ENCODE measurements around the gene TNIK.

Gene TNIK

DNA sequence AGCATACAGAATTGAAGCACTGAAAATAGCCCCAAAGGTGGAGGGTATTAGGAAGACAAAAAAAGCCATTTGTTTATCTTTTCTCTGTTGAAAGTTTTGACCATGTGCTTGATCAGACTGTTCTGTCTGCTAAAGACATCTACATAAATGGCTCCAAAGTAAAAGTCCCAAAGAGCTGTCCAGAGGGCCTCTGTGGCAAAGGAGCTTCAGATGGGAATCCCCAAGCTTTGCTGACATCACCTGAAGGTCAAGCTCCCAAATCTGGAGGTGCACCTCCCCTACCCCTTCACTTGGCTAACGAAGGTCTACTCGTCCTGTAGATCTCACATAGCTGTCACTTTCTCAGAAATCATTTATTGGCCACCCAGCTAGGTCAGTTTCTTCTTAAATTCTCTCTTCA is 239.1 kb downstream of the TNIK start:
- TF ChIP-seq, protein P1, sequence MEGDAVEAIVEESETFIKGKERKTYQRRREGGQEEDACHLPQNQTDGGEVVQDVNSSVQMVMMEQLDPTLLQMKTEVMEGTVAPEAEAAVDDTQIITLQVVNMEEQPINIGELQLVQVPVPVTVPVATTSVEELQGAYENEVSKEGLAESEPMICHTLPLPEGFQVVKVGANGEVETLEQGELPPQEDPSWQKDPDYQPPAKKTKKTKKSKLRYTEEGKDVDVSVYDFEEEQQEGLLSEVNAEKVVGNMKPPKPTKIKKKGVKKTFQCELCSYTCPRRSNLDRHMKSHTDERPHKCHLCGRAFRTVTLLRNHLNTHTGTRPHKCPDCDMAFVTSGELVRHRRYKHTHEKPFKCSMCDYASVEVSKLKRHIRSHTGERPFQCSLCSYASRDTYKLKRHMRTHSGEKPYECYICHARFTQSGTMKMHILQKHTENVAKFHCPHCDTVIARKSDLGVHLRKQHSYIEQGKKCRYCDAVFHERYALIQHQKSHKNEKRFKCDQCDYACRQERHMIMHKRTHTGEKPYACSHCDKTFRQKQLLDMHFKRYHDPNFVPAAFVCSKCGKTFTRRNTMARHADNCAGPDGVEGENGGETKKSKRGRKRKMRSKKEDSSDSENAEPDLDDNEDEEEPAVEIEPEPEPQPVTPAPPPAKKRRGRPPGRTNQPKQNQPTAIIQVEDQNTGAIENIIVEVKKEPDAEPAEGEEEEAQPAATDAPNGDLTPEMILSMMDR (IDR thresholded peaks at IDR 0.05; ENCODE audit: low read depth, low read length), result no peak
- DNase-seq (ENCODE audit: extremely low read depth, low read depth), result no peak

DNA sequence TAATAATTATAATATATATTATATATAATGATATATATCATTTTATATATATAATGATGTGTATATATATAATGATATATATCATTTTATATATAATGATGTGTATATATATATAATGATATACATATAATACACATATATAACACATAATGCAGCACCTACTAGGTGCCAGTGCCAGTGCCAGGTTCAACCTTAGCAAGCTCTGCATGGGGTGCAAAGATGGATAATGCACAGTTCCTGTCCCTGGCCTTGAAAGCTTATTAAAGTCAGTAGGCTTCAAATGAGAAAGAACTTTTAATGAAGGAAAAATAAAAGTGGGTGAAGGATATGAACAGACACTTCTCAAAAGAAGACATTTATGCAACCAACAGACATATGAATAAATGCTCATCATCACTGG is 240.9 kb downstream of the TNIK start:
- TF ChIP-seq, protein P1 (IDR thresholded peaks at IDR 0.05; ENCODE audit: low read depth, low read length), result no peak
- no peak for DNase-seq (ENCODE audit: extremely low read depth, low read depth)

GRCh38 chr3:171218069-171218468 is 242.1 kb downstream of the TNIK start:
- TF ChIP-seq, protein P1 (IDR thresholded peaks at IDR 0.05; ENCODE audit: low read depth, low read length), result no peak

GRCh38 chr3:171213907-171214306 is 246.3 kb downstream of the TNIK start:
- TF ChIP-seq, protein P1 (IDR thresholded peaks at IDR 0.05; ENCODE audit: low read depth, low read length), result no peak
- DNase-seq (ENCODE audit: extremely low read depth, low read depth), result no peak

More at GRCh38 chr3:171218069-171218468, 242.1 kb downstream of the TNIK start:
- DNase-seq (ENCODE audit: extremely low read depth, low read depth), result no peak

DNA sequence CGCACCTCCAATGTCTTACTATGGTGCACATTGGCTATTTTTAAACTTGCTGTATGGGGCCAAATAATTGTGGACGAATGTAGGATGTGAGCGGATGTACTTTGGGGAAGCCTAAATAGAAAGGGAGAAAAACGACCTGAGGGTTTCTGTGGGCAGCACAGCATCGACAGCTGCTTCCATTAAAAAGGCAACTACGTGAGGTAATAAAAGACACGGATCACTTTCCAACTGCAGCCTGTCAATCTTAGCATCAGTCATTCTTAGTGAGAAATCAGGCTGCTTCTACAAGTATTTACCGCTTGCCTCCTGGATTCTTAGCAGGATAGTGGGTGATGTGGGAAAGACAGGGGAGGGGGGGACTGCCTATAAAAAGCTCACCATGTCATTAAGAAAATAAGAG is 247.0 kb downstream of the TNIK start:
- DNase-seq (ENCODE audit: extremely low read depth, low read depth), result no peak
- TF ChIP-seq, protein P1 (IDR thresholded peaks at IDR 0.05; ENCODE audit: low read depth, low read length), result no peak

DNA sequence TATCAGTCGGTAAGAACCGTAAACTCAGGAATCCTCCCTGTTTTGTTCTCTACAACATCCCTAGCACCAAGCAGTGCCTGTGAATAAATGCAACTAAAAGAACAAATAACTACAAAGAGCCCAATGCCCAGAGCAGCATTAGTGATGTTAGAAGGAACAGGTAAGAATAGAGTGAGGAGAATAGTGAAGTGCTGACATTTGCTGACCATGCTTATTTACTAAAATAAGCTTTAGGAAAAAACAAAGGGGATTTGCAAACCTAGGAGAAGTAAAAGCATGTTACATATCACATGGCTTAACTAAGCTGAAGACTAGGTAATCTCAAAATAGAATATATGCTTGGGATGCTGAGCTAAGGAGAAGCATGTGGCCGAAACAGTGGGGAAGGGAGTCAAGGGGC is 247.6 kb downstream of the TNIK start:
- TF ChIP-seq, protein P1 (IDR thresholded peaks at IDR 0.05; ENCODE audit: low read depth, low read length), result no peak
- no peak for DNase-seq (ENCODE audit: extremely low read depth, low read depth)

GRCh38 chr3:171206283-171206682 is 253.9 kb downstream of the TNIK start:
- TF ChIP-seq, protein P1 (IDR thresholded peaks at IDR 0.05; ENCODE audit: low read depth, low read length), result no peak
- no peak for DNase-seq (ENCODE audit: extremely low read depth, low read depth)

Data from AG09319 (cell line).